HepG2 (cell line): ENCODE measurements around the gene ZNF582. TPM values are rescaled to one million over a fixed set of nuclear protein-coding genes. Genes with fewer than 3 reads are reported as not detected.

Source experiments
- DDIT3 ChIP-seq: sonication (generic); formaldehyde crosslinking; IDR thresholded peaks from 2 replicates; pipeline ENCODE4 v1.4.0; 2020; ENCODE audit warnings: mild to moderate bottlenecking, missing genetic modification reagents
- DMTF1 ChIP-seq: sonication (generic); formaldehyde crosslinking; IDR thresholded peaks from 2 replicates; pipeline ENCODE4 v1.4.0; 2020; ENCODE audit warnings: mild to moderate bottlenecking, missing genetic modification reagents
- ESRRA ChIP-seq: sonication (generic); formaldehyde crosslinking; IDR thresholded peaks from 2 replicates; pipeline ENCODE4 v1.5.1; 2020; ENCODE audit warnings: mild to moderate bottlenecking, low read depth, missing genetic modification reagents
- KDM5B ChIP-seq: sonication (generic); formaldehyde crosslinking; IDR thresholded peaks from 2 replicates; pipeline ENCODE4 v1.4.0; 2020; ENCODE audit warnings: missing genetic modification reagents, mild to moderate bottlenecking, borderline replicate concordance
- MED1 ChIP-seq: sonication (generic); formaldehyde crosslinking; IDR thresholded peaks from 2 replicates; pipeline ENCODE4 v1.4.0; 2020; ENCODE audit warnings: missing genetic modification reagents
- MIER3 ChIP-seq: IDR thresholded peaks from 2 replicates; pipeline ENCODE4 v1.6.1; 2016; ENCODE audit warnings: missing compliant biosample characterization, borderline replicate concordance
- PHB2 ChIP-seq: fragments of 450-650 bp; IDR thresholded peaks from 2 replicates; pipeline ENCODE4 v1.6.1; 2018; ENCODE audit not compliant: partially characterized antibody
- SIN3B ChIP-seq: fragments of 150-350 bp; IDR thresholded peaks from 2 replicates; pipeline ENCODE4 v1.6.1; 2014; ENCODE audit warnings: low read length
- ZNF367 ChIP-seq: sonication (generic); formaldehyde crosslinking; IDR thresholded peaks from 2 replicates; pipeline ENCODE4 v1.4.0; 2020; ENCODE audit warnings: missing genetic modification reagents, borderline replicate concordance
- ZNF382 ChIP-seq: sonication (generic); formaldehyde crosslinking; IDR thresholded peaks from 2 replicates; pipeline ENCODE4 v1.5.0; 2020; ENCODE audit warnings: missing genetic modification reagents, mild to moderate bottlenecking, borderline replicate concordance
- ZNF563 ChIP-seq: sonication (generic); formaldehyde crosslinking; IDR thresholded peaks from 2 replicates; pipeline ENCODE4 v1.8.0; 2022; ENCODE audit warnings: mild to moderate bottlenecking, moderate library complexity, missing genetic modification reagents
- ZNF564 ChIP-seq: sonication (generic); formaldehyde crosslinking; IDR thresholded peaks from 2 replicates; pipeline ENCODE4 v1.8.1; 2023; ENCODE audit warnings: mild to moderate bottlenecking, missing genetic modification reagents
- polyA plus RNA-seq, 8 experiments: library from polyadenylated mRNA; depleted of rRNA in 3 of 8; stranded (reverse) in 7 of 8; unstranded in 1 of 8; fragments of >200 nt; fragmentation: Illumina TruSeq in 4 of 8; extraction: Trizol in 4 of 8; gene quantifications; 2 replicates each; pipeline versions ENCODE4 v1.2.1 to v1.2.3, GENCODE V29; 2011 to 2016; ENCODE audit warnings: low read depth in 4 of 8, missing spikeins in 1 of 8, mixed read lengths in 1 of 8; ENCODE audit not compliant: insufficient read depth in 1 of 8
- total RNA-seq, 5 experiments: library from RNA; depleted of rRNA; stranded (reverse); fragments of >200 nt; fragmentation: Illumina TruSeq; extraction: Trizol; gene quantifications; 2 replicates each; pipeline ENCODE4 v1.2.3, GENCODE V29; 2016; ENCODE audit warnings: low read depth in 1 of 5
- TF ChIP-seq, protein P1 (sequence below): sonication (generic); formaldehyde crosslinking; IDR thresholded peaks from 2 replicates; pipeline ENCODE4 v1.5.0; 2020; ENCODE audit warnings: missing genetic modification reagents, mild to moderate bottlenecking, borderline replicate concordance
- TF ChIP-seq, protein P2 (sequence below): IDR thresholded peaks from 2 replicates; pipeline ENCODE4 v1.4.0; 2020; ENCODE audit warnings: mild to moderate bottlenecking, missing genetic modification reagents
- TF ChIP-seq, protein P3 (sequence below), 2 experiments: sonication (generic) in 1 of 2; formaldehyde crosslinking in 1 of 2; IDR thresholded peaks; 2 replicates each; pipeline versions ENCODE4 v1.4.0 to v1.6.1; 2016 to 2020; ENCODE audit warnings: borderline replicate concordance in 1 of 2, low read depth in 1 of 2, mild to moderate bottlenecking in 1 of 2, missing genetic modification reagents in 1 of 2

The ZNF582 gene
- total and polyA plus RNA-seq, 2 of the 13 experiments (the other 11 are each of a cell fraction or from before 2014, with no cell fraction given): 0.83 to 1.6 TPM

DNA sequence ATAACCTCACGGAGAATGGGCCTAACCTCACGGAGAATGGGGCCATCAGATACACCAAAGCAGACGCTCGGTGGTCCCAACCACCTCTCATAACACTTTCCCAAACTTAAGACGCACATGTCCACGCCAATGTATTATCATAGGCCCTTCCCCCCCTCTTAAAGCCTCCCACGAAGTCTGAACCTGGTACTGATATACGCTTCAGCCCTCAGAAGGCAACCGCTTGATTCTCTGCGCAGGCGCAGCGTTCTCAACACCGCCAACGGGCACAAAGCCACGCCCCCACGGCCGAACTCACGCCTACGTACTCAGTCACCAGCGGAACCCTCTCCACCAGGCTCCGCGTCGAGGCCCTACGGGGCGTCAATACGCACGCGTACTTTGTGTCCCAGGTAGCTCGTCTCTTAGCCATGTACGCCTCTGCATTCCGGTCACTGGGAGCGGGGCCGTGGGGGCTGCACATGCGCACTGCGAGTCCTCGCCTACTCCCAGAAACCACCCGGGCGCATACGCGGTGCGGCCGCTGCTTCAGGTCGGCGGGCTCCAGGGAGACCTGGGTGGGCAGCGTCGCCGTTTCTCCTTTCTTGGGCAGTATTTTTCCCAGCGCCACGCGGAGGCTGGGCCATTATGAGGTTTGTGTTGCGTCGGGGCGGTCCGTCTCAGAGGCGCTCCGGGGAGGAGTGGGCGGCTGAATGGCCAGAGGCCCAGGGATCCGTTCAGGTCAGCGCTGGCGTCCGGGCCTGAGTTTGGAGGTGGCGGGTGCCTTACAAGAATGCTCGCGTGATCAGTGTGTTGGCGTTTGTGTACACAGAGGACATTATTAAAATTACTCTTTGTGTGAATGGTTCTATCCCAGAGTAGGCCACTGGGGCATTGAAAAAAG, 25.3 kb downstream of the ZNF582 start (continued):
- TF ChIP-seq DDIT3 (CRISPR knock-in tag): no peak
- no peak for TF ChIP-seq ZNF367 (CRISPR knock-in tag)
- no peak for TF ChIP-seq ESRRA (CRISPR knock-in tag)
- TF ChIP-seq, protein P1, sequence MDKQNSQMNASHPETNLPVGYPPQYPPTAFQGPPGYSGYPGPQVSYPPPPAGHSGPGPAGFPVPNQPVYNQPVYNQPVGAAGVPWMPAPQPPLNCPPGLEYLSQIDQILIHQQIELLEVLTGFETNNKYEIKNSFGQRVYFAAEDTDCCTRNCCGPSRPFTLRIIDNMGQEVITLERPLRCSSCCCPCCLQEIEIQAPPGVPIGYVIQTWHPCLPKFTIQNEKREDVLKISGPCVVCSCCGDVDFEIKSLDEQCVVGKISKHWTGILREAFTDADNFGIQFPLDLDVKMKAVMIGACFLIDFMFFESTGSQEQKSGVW (CRISPR knock-in tag): no peak
- TF ChIP-seq, protein P2, sequence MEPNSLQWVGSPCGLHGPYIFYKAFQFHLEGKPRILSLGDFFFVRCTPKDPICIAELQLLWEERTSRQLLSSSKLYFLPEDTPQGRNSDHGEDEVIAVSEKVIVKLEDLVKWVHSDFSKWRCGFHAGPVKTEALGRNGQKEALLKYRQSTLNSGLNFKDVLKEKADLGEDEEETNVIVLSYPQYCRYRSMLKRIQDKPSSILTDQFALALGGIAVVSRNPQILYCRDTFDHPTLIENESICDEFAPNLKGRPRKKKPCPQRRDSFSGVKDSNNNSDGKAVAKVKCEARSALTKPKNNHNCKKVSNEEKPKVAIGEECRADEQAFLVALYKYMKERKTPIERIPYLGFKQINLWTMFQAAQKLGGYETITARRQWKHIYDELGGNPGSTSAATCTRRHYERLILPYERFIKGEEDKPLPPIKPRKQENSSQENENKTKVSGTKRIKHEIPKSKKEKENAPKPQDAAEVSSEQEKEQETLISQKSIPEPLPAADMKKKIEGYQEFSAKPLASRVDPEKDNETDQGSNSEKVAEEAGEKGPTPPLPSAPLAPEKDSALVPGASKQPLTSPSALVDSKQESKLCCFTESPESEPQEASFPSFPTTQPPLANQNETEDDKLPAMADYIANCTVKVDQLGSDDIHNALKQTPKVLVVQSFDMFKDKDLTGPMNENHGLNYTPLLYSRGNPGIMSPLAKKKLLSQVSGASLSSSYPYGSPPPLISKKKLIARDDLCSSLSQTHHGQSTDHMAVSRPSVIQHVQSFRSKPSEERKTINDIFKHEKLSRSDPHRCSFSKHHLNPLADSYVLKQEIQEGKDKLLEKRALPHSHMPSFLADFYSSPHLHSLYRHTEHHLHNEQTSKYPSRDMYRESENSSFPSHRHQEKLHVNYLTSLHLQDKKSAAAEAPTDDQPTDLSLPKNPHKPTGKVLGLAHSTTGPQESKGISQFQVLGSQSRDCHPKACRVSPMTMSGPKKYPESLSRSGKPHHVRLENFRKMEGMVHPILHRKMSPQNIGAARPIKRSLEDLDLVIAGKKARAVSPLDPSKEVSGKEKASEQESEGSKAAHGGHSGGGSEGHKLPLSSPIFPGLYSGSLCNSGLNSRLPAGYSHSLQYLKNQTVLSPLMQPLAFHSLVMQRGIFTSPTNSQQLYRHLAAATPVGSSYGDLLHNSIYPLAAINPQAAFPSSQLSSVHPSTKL (CRISPR knock-in tag): no peak
- TF ChIP-seq MIER3 (CRISPR knock-in tag): peak; percentile 42; the same call in 1 of the 2 replicates
- no peak for TF ChIP-seq ZNF382 (CRISPR knock-in tag)
- peak; percentile 67; the same call in 1 of the 2 replicates for TF ChIP-seq KDM5B (CRISPR knock-in tag)
- TF ChIP-seq ZNF563: peak; percentile 42; the same call in 1 of the 2 replicates
- peak; percentile 52; the same call in 1 of the 2 replicates for TF ChIP-seq MED1 (CRISPR knock-in tag)
- no peak for TF ChIP-seq PHB2
- TF ChIP-seq SIN3B: no peak
- peak; percentile 85 for TF ChIP-seq ZNF564 (CRISPR knock-in tag)
- TF ChIP-seq DMTF1 (CRISPR knock-in tag): no peak
- TF ChIP-seq, protein P3, sequence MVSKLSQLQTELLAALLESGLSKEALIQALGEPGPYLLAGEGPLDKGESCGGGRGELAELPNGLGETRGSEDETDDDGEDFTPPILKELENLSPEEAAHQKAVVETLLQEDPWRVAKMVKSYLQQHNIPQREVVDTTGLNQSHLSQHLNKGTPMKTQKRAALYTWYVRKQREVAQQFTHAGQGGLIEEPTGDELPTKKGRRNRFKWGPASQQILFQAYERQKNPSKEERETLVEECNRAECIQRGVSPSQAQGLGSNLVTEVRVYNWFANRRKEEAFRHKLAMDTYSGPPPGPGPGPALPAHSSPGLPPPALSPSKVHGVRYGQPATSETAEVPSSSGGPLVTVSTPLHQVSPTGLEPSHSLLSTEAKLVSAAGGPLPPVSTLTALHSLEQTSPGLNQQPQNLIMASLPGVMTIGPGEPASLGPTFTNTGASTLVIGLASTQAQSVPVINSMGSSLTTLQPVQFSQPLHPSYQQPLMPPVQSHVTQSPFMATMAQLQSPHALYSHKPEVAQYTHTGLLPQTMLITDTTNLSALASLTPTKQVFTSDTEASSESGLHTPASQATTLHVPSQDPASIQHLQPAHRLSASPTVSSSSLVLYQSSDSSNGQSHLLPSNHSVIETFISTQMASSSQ (IDR thresholded peaks at IDR 0.05; ENCODE audit: low read depth): no peak
- TF ChIP-seq, protein P3 (CRISPR knock-in tag; IDR thresholded peaks at IDR 0.05; ENCODE audit: borderline replicate concordance): peak; percentile 30; the same call in 1 of the 2 replicates
